Stimulated activated CD4-positive, alpha-beta T cell treated with anti-CD3 and anti-CD28 coated beads, Interleukin-4, amount 100 ng/mL, for 24 hours (primary cell): ENCODE measurements around the gene SEPTIN2.
"Not testable (repeated sequence)": the region's sequence is repeated elsewhere in the genome, so short reads cannot be mapped to it uniquely, and the experiment has no call there.

ENCODE experiments used
- DNase-seq: peaks from one replicate; pipeline ENCODE4 v3.0.0-alpha.2; 2020

Gene SEPTIN2

DNA sequence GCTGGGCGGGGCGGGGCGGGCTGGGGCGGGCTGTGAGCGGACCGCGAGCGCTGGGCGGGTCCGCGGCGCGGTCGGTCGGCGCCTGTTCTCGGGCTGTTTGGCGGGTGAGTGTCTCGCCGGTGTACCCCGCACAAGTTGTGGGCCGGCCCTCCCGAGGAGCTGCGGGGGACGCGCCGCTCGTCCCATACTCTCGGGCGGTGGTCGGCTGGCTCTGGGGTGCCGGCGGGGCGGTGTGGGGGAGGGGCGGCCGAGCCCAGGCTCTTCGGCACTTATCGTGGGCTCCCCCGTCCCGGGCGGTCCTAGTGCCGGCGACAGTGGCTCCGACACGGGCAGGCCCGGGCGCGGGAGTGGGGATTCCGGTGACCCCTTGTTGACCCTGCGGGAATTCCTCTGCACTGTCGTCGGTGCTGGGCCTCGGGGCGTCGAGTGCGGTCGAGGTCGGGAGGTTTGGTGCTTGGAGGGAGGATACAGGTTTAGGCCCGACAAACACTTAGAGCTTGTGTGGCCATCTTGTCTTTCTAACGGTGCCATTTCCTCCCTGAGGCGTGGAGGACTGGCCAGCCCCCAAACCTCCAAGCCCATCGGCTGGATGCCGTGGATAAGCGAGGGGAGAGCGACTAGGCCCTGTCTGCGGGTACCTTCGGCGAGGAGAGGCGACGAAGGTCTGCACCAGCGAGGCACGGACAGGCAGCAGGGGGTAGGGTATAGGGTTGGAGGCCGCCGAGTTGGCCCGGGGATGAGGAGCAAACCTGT is at the start of gene SEPTIN2:
TSS of gene SEPTIN2 (plus strand) at position 47 of the 753 bp plus-strand sequence. CDS start 8,308 bp downstream, outside the sequence.
- DNase-seq, result peak; percentile 74

DNA sequence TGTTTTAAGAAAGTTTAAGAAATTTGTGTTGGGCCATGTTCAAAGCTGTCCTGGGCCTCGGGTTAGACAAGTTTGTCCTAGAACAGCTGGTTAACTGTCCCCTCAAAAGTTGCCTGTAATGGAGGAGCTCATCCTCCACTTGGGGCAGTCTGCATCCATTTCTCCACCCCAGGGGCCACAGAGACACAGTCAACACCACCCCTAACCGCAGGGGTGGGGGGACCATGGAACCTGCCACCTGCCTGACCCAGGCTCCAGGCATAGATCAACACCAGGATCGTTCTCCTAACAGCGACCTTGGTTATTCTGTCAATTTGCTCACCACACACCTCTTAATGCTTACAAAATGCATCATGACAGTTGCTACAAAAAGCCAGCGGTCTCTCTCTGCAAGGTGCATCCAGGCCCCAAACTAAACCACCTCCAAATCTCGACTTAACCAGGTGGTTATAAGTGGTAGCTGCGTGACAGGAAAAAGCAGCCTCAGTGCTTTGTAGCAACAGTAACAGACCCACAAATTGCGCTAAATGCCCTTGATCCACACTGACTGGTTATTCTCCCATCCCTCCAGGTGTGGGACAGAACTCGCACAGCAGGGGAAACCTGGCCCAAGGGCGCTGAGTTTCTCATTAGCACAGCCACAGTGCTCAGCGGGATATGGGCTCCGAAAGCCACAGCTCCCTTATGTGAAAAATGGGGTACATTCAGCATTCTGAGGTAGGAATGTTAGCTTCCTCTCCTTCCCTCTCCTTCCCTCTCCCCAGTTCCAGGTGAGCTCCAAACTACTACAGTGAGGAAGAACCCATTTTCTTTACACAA is 48.3 kb upstream of the SEPTIN2 start:
- no peak for DNase-seq

DNA sequence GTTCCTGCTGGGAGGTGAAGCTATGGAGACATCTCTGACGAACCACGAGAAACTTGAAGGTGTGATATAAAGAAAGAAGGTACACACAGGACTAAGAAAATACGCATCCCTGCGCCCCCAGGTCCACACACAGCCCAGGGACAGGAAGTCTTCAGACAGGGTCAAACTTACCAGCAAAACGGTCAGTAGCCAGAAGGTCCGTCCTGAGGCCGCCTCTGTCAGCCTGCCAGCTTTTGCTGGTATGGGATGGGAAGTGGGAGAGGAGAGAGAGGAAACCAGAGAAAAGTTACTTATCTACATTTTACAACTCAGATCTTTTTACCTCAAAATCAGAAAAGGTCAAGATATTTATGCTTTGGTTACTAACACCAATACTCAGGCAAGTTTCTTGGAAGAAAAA is 47.4 kb upstream of the SEPTIN2 start:
- no peak for DNase-seq

DNA sequence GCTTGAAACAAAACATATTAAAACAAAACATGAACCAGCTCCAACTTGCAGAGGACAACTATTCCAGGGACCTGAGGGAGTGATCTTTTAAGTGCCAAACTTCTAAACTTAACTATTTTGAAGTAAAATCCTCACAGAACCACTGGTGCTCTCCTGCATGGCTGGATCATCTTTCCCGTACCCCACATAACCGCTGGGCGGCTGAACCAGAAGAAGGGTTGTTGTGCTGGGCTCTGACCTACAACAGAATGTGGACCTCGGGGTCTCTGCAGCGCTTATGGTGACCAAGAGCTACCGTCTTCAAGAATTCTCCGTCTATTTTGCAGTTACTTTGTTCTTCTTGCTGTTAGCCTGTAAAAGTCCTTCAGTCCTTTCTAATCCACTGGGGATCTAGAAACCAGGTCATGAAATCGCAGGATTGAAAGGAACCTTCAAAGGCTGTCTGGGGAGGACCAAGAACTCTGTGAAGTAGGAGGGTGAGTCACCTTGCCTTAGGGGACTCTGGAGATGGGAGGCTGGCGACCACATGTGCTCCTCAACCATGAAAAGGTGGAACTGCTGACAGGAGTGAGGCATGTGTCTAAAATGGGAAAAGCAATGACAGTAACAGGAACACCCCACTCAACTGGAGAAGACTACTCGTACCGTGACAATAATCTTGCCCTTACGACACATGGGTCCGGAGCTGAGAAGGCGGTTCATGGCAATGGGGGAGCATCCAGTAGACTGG is 46.8 kb upstream of the SEPTIN2 start:
- DNase-seq, result no peak

DNA sequence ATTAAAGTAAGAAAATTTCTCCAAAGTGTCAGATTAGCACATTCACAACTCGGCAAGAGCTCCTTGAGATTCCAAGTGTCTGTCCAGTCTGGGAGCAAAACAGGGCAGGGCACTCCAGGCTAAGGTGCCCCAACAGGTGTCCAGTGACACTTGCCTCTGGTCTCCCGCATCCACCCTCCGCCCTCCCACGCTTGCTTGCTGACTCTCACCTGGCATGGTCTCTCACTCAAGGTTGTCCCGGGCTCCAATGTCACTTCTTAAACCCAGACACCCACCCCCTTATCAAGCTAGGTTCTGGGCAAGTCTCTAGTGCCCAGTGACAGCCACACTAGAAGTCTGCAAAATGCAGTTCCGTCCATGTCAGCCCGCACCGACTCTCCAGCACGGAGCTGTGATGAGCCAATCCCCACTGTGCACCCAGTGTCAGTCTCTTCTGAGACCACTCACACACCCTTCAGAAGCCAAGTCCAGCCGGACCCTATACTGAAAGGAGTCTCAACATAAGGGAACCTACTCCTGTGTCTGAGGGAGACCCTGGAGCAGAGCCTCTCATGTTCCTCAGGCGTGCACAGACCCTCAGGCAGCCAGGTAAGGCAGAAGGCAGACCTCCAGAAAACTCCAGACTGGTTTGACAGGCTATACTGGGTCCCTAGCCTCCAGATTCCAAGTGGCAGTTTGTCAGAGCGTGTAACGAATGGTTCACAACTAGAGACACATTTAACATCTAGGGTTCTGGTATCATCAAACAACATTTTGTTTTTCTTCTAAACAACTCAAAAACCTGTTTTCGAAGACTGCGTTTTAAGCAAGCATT is 45.8 kb upstream of the SEPTIN2 start:
- no peak for DNase-seq

DNA sequence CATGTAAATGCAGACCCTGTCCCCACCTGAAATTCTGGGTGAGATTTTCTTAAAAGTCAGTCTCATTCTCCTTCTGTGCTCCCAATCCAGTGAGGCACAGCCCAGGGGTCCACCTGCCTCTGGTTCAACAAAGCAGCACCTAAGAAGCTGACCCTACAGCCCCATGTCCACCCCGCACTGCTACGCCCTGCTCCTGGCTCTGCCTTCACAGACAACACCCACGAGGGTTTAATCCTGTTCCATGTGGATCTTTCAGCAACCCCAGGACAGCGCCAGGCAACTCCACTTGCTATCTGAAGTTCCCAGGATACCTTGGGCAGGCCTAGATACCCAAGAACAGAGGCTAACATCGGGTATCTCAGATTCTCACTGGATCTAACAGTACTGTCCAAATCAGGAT is 45.2 kb upstream of the SEPTIN2 start:
- DNase-seq, result no peak

DNA sequence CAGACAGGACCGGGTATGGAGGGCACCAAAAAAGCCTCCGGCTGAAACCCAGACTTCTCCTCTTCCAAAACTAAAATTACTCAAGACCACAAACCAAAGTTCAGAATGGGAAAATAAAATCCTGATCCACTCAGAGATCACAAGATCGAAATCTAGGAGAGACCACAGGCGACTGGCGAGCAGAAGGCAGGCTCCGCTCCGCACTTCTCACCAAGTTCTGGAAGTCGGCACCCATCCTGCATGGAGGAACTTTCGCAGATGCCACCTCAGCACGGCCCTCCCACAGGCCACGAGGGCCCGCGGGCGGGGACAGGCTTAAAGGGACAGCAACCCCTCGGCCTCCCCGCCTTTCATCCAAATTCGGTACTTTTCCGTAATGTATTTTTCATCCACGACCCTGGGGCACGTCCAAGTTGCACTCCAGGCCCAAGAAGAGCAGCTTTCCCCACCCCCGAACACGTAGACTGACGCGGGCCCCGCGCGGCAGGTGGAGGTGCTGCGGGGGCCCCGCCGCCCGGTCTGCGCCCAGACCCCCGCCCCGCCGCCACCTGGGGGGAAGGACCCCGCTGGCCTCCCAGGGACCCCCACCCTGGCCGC is 43.9 kb upstream of the SEPTIN2 start:
- peak; percentile 68 for DNase-seq

DNA sequence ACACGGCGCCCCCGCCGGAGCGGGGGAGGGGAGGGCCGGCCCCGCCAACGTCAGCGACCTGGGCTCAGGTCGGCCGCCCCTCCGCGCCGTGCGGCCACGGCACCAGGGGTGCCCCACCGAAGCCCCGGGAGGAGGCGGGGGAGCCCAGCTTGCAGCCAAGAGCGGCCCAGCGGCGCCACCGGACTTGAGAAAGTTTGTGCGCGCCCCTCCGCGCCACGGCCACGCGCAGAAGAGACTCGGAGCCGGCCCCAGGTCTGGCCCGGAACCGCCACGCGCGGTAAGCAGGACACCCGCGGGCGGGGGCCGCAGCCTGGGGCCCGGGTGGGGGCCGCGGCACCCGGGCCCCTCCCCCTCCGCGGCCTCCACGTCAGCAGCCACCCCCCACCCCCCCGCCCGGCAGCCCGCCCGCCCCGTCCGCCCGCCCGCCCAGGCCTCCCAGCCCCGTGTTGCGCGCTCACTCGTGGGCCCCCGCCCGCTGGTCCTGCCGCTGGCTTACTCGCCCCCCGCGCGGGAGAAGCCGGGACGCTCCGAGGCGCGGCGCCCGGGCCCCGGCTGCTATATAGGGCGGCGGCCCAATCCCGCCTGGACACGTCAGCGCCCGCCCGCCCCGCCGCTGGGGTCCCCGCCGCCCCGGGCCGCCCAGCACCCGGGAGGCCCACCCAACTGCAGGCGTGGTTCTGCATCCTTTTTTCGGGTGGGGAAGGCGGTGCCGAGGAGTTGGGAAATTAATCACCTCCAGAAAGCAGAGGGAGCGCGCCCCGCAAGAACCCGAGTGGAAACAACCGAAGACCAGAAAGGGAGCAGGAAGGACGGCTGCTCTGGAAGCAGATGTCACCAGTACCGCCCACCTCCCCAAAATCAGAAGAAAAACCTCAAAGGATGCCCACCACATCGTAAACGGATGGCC is 43.2 kb upstream of the SEPTIN2 start:
- peak; percentile 47 for DNase-seq

DNA sequence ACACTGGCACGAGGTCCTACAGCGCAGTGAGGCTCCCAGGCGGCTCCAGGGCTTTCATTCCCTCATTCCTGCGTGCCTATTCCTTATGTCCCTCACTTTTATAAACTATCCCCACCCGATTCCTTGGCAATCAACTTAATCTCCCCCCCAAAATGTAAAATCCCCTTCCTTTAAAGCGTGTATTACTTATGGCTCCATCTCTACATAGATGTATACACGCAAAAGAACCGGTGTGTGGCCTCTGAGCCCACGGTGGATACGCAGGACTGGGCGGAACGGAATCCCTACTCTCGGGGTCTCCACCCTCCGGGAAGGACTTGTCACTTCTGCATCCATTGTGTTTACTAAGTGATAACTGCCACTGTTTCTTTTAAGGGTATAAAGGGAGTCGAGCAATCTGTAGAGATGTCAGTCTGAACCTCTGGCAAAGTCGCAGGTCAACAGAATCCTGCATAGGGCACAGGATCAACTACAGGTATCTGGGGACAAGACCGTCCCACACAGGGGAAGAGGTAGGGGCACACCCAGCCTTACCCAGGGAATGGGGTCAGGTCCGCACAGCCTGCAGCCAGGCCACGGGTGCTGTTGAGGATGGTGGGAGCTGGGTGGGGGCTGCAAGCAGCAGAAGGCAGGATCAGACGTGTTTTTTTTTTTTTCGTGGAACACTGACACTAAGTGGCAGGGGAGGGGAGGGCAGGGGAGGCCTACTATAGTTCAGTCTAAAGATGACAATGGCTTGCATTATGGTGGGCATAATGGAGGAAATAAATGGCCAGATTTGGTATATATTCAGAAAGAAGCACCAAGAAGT is 42.3 kb upstream of the SEPTIN2 start:
- DNase-seq, result no peak

DNA sequence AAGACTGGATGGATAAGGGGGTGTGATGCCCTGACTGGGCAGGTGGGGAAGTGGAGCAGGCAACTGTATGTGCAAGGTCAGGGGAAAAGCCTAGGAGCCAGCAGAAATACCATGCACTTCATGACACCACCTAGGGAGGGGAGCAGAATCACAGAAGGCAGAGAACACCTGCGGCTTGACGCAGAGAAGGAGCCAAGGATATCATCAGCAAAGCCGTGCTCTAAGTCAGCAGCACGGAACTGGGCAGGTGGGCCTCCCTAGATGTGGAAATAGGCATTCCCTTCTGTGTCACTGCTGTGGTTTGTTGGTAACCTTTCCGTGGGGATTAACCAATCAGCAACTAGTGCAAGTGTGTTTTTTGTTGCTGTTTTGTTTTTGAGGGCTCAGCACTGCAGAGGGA is 41.6 kb upstream of the SEPTIN2 start:
- DNase-seq, result no peak

DNA sequence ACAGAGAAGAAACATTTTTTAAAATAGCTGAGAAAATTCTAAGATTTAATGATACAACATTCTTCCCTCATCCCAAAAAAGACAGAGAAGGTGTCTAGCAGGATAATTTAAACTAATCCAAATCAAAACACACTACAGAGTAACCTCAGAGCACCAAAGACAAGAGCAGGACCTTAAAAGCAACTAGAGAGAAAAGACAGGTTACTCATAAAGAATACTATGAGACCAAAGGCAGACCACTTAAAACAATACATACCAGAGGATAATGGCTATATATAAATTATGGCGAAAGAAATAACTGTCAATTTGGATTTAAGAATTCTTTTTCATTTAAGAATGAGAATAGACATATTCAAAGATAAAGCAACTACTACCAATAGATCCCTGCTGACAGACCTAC is 40.2 kb upstream of the SEPTIN2 start:
- no peak for DNase-seq

DNA sequence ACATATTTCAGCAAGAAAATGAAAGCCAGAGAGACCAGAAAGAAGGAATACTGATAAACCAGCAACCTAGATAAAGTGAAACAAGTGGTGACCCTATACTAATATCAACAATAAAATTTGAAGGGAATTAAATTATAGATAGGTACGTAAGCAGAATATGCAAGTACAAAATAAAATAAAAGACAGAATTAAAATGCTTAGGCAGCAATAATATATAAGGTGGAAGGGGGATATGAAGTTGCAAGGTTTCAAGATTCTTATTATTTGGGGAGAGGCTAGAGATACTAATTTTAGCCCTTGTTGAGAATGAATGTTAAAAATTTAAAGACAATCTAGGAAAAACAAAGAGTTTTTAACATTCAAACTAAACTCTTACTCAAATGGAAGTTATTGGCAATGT is 39.8 kb upstream of the SEPTIN2 start:
- no peak for DNase-seq

DNA sequence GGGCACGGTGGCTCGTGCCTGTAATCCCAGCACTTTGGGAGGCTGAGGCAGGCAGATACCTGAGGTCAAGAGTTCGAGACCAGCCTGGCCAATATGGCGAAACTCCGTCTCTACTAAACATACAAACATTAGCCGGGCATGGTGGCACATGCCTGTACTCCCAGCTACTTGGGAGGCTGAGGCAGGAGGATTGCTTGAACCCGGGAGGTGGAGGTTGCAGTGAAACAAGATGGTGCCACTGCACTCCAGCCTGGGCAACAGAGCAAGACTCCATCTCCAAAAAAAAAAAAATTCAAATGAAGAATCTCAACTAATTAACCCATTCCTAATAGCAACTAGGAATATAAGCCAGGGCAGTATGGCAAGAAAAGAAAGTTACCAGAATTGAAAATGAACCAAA is 37.4 kb upstream of the SEPTIN2 start:
- DNase-seq, result not testable (repeated sequence)

DNA sequence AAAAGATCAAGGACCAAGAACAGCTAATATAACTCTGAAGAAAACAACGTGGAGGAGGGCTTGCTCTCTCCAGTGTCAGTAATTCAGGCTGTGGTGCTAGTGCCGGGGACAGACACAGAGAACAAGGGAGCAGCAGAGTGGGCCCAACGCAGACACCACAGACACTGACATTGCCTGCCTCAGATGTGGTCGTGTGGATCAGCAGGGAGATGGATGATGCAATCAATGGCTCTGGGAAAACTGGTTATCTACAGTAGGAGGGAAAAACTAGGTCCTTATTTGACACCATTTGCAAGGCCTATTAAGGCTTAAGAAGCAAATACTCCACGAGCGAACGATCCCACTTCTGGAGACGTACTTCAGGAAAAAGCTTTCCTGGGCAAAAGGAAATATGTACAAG is 36.3 kb upstream of the SEPTIN2 start:
- no peak for DNase-seq

DNA sequence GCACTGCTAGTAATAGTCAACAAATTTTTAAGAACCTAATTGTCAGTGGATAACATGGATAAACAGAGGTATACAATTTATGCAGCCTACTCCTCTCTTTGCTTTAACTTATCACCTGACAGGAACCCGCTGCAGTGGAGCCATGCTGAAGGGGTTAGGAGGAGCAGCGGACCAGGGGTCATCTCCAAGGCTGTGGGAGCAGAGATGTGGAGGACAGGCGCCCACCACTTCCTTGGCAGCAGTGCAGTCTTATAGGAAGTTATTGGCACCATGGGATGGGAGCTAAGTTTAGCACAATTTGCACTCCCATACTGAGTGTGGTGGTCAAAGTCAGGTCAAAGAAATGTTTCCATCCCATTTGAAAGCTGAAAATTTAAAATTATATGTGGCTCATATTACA is 35.9 kb upstream of the SEPTIN2 start:
- no peak for DNase-seq

DNA sequence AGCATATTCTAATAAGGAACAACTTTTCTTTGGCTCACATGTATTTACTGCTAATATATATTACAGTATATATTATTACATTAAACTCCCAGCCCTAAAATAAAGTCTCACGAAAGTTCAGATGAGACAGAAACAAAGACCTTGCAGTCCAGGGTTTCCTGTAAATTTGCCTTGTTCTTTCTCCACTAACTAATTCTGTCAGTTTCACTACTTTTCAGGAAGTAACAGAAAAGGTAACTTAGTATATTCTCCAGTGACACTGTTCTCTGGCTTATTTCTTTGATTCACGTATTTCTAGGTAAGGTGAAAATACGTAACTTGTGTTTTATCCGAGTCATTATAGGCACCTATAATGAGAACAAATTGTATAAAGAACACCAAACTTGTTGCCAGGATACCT is 35.4 kb upstream of the SEPTIN2 start:
- DNase-seq, result no peak

DNA sequence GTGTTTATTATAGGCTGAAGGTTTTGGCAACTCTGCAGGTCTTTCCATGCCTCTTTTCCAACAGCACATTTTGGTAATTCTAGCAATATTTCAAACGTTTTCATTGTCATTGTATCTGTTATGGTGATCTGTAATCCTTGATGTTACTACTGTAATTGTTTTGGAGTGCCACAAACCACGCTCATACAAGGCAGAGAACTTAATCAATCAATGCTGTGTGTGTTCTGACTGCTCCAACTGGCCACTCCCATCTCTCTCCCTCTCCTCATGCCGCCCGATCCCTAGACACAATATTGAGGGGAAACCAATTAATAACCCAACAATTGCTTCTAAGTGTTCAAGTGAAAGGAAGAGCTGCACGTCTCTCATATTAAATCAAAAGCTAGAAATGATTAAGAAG is 33.2 kb upstream of the SEPTIN2 start:
- no peak for DNase-seq

DNA sequence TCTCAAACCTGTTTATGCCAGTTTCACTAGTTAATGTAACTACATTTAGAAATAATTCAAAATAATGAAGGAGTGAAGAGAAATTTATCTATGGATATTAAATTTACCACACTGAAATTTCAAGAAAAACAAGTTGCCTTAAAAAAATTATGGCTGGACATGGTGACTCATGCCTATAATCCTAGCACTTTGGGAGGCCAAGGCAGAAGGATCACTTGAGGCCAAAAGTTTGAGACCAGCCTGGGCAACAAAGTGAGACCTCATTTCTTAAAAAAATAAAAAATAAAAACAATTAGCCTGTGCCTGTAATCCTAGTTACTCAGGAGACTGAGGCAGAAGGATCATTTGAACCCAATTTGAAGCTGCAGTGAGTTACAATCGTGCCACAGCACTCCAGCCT is 30.1 kb upstream of the SEPTIN2 start:
- DNase-seq, result no peak

DNA sequence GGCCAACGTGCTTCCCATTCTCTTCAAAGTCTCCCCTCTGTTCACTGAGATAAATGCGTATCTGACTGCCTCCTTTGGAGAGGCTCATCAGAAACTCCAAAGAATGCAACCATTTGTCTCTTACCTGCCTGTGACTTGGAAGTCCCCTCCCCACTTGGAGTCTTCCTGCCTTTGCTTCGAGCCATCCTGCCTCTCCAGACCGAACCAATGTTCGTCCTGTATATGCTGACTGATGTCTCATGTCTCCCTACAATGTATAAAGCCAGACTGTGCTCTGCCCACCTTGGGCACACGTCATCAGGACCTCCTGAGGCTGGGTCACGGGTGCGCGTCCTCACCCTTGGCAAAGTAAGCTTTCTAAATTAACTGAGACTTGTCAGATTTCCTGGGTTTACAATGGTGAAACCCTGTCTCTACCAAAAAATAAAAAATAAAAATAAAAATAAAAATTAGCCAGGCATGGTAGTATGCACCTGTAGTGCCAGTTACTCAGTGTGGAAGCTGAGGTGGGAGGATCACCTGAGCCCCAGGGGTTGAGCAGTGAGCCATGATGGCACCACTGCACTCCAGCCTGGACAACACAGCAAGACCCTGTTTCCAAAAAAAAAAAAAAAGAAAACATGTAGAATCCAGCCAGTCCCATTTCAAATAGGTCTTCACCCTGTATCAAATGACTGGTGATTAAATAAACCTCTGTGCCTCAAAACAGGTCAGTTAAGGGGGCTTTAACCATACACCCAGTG is 29.2 kb upstream of the SEPTIN2 start:
- DNase-seq, result no peak
